NCI-H524 treated with DMSO at 0.1 percent for 48 hours (cell line): Measurements from ENCODE around the gene TMEM190.
A peak's percentile ranks its signal among the peaks of the same experiment; 100 is the strongest.
"Not testable (repeated sequence)": the region's sequence is repeated elsewhere in the genome, so short reads cannot be mapped to it uniquely, and the experiment has no call there.

Source experiments
- DNase-seq: peaks from one replicate; lab custom pipeline; 2025; lab: John Stamatoyannopoulos, UW

The TMEM190 gene

GRCh38 chr19:55376241-55376933 lies at the start of gene TMEM190:
TSS of gene TMEM190 (plus strand) at chr19:55376826. CDS start at chr19:55376854, 28 bp downstream.
- no peak for DNase-seq

- not testable (repeated sequence) for DNase-seq
Measured at GRCh38 chr19:55328774-55329318, 47.8 kb upstream of the TMEM190 start.

GRCh38 chr19:55329791-55330190 lies 46.8 kb upstream of the TMEM190 start:
- DNase-seq, result not testable (repeated sequence)

GRCh38 chr19:55333870-55334269 lies 42.8 kb upstream of the TMEM190 start:
- no peak for DNase-seq

GRCh38 chr19:55336101-55336500 lies 40.5 kb upstream of the TMEM190 start:
- DNase-seq, result no peak

GRCh38 chr19:55339105-55339888 lies 37.3 kb upstream of the TMEM190 start, which contains the start of gene KMT5C:
TSS of gene KMT5C (plus strand) at chr19:55339876. CDS start at chr19:55341937, 2,061 bp downstream.
- peak; percentile 100 for DNase-seq

GRCh38 chr19:55339889-55340783 lies 36.5 kb upstream of the TMEM190 start:
- DNase-seq, result no peak

GRCh38 chr19:55340784-55341147 lies 35.9 kb upstream of the TMEM190 start:
- DNase-seq, result peak; percentile 16

GRCh38 chr19:55341171-55341588 lies 35.4 kb upstream of the TMEM190 start:
- peak; percentile 16 for DNase-seq

GRCh38 chr19:55341595-55342531 lies 34.8 kb upstream of the TMEM190 start:
- no peak for DNase-seq

- no peak for DNase-seq
Measured at GRCh38 chr19:55344444-55344843, 32.2 kb upstream of the TMEM190 start.

- no peak for DNase-seq
Measured at GRCh38 chr19:55345101-55345817, 31.4 kb upstream of the TMEM190 start.

GRCh38 chr19:55345818-55346724 lies 30.6 kb upstream of the TMEM190 start:
- no peak for DNase-seq

- no peak for DNase-seq
Measured at GRCh38 chr19:55346725-55347441, 29.7 kb upstream of the TMEM190 start.

GRCh38 chr19:55347442-55348009 lies 29.1 kb upstream of the TMEM190 start:
- no peak for DNase-seq

- no peak for DNase-seq
Measured at GRCh38 chr19:55348317-55349034, 28.1 kb upstream of the TMEM190 start.

GRCh38 chr19:55350620-55351315 lies 25.9 kb upstream of the TMEM190 start:
- DNase-seq, result no peak
